Measurements from ENCODE around the gene P2RY2.
"Not testable (repeated sequence)": the region's sequence is repeated elsewhere in the genome, so short reads cannot be mapped to it uniquely, and the experiment has no call there.

The P2RY2 gene

DNA sequence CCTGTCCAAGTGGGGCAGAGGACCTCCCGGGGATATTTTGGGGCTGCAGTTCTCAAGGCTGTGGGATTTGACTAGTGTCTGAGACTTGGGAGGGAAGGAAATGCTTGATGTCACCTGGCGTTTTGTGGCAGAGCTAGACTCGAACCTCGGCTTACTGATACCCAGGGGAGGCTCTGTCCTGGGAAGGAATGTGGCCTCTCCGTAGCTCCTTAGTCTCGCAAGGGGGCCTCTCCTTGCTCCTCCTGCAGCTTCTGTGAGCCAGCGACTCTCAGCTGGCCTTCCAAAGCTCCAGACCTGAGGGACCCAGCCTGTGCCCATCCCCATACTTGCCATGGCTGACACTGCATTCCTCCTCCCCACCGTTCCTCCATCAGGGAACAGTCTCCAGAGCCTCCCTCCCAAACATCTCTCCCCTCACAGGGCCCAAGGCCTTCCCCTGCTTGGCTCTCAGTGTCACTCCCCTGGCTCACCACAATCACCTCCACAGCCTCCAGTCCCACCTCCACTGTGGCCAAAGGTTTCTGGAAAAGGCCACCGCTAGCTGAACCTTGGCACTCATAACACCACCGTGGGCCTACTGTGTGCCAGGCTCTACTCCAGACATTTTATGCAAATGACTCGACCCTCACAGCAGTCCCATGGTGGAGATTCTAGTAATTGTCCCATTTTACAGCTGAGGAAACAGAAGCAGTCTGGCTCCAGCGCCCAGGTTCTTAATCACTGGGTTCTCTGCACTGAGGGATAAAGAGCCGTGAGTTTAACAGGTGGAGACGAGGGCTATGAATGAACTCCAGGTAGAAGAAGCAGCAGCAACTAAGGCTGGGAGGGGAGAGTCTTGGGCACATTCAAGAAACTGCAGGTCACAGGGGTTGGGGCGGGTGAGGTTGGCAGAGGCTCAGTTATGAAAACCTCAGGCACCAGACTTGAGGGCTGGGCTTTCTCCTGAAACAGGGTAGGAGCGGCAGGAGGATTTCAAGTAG is 12.1 kb downstream of the P2RY2 start:
- no peak for DNase-seq

DNA sequence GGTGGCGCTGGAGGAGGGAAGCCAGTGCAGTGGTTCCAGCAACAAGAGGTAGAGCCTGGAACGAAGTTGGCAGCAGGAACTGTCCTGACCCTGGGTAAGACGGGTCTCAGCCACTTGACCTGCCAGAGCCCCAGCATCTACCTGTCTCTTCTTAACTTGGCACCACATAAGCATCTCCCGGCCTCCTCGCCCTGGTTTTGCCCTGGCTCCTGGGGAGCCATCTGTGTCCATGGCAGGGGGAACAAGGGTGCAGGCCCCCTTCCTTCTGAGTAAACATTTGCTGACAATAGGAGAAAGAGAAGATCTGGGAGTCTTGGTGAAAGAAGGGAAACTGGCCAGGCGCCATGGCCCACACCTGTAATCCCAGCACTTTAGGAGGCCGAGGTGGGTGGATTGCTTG is 12.8 kb downstream of the P2RY2 start:
- DNase-seq: no peak

DNA sequence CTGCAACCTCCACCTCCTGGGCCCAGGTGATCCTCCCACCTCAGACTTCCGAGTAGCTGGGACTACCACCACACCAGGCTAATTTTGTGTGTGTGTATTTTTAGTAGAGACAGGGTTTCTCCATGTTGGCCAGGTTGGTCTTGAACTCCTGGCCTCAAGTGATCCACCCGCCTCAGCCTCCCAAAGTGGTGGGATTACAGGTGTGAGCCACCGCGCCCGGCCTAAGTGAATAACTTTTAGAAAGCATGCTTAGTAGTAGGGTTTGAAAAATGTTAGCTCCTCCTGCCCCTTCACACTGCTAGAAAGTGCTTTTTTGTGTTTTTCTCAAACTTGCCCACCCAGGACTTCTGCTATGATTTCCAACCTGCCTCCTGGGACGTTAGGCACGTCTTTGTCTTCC is 14.4 kb downstream of the P2RY2 start:
- DNase-seq: not testable (repeated sequence)

DNA sequence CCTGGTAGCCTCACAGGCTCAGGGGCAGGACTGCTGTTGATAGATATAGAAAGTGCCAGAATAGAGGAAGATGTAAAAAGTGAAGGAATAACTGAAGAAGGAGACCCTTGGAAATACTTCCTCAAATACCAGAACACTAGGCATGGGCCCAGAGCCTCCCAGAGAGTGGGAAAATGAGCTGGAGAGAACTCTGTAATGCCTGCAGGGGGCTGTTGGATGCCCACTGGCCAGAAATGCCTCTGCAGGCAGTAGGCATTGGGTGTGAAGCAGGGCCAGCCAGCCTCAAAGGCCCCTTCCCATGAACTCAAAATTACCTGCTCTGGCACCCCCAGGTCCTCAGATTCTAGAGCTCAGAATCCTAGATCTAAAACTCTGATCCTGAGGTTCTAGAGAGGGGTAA is 15.1 kb downstream of the P2RY2 start:
- no peak for DNase-seq

DNA sequence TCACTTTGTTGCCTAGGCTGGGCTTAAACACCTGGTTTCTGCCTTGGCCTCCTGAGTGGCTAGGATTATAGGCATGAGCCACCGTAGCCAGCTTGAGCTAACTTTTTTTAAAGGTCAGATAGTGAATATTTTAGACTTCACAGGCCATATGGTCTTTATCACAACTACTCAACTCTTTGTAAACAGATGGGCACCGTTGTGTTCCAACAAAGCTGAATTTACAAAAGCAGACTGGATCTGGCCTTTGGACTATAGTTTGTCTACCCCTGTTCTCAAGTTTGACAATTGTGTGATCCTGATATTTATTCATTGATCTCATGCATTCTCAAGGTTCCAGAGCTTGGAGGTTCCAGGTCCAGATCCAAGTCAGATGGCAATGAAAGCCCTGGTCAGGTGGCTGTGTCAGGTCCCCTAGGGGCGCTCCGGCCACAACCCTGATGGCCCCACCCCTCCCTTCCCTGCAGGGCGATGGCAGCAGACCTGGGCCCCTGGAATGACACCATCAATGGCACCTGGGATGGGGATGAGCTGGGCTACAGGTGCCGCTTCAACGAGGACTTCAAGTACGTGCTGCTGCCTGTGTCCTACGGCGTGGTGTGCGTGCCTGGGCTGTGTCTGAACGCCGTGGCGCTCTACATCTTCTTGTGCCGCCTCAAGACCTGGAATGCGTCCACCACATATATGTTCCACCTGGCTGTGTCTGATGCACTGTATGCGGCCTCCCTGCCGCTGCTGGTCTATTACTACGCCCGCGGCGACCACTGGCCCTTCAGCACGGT is 15.8 kb downstream of the P2RY2 start:
- DNase-seq: no peak

DNA sequence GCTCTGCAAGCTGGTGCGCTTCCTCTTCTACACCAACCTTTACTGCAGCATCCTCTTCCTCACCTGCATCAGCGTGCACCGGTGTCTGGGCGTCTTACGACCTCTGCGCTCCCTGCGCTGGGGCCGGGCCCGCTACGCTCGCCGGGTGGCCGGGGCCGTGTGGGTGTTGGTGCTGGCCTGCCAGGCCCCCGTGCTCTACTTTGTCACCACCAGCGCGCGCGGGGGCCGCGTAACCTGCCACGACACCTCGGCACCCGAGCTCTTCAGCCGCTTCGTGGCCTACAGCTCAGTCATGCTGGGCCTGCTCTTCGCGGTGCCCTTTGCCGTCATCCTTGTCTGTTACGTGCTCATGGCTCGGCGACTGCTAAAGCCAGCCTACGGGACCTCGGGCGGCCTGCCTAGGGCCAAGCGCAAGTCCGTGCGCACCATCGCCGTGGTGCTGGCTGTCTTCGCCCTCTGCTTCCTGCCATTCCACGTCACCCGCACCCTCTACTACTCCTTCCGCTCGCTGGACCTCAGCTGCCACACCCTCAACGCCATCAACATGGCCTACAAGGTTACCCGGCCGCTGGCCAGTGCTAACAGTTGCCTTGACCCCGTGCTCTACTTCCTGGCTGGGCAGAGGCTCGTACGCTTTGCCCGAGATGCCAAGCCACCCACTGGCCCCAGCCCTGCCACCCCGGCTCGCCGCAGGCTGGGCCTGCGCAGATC is 16.5 kb downstream of the P2RY2 start:
- DNase-seq: no peak

DNA sequence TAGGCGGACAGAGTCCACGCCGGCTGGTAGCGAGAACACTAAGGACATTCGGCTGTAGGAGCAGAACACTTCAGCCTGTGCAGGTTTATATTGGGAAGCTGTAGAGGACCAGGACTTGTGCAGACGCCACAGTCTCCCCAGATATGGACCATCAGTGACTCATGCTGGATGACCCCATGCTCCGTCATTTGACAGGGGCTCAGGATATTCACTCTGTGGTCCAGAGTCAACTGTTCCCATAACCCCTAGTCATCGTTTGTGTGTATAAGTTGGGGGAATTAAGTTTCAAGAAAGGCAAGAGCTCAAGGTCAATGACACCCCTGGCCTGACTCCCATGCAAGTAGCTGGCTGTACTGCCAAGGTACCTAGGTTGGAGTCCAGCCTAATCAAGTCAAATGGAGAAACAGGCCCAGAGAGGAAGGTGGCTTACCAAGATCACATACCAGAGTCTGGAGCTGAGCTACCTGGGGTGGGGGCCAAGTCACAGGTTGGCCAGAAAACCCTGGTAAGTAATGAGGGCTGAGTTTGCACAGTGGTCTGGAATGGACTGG is 17.2 kb downstream of the P2RY2 start:
- DNase-seq: no peak

DNA sequence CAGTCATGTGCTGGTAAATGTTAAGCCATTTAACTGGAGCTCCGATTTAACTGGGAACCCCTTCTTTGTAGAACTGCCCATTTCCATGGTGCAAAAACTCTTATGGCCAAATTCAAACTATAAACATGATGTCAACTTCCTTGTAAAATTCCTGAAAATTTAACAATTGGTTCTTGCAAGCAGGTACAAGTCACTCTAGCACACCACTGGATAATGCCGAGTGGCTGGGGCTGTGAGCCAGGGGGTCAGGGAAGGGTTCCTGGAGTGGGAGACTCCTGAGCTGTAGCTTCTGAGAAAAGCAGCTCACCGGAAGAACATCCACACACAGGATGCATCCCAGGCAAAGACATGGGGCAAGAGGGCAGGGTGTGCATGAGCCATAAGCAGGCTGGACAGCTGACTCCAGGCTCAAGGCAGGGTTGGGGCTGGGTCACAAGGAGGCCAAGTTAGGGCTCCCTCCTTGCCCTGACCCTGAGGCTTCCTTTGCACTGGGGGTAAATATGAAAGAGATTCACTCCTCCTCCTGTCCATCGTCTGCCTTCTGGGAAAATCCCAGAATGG is 18.2 kb downstream of the P2RY2 start:
- no peak for DNase-seq

DNA sequence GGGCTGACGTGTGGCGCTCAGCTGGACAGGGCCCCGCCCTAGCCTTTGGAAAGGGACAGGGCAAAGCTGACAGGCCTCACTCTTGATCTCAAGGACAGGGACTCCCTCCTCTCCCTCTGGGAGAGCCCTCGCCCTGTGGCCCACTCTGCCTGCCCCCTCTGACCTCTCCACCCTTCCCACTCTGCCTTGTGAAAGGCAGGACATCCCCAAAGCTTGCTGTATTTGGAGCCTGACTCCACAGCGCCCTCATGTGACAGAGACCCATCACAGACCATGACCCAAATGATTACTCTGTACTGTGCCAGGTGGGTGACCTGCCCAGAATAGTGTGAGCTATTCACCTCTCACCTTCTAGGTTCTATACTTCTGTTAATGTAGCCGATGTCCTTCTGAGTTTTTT is 18.8 kb downstream of the P2RY2 start:
- DNase-seq: no peak

DNA sequence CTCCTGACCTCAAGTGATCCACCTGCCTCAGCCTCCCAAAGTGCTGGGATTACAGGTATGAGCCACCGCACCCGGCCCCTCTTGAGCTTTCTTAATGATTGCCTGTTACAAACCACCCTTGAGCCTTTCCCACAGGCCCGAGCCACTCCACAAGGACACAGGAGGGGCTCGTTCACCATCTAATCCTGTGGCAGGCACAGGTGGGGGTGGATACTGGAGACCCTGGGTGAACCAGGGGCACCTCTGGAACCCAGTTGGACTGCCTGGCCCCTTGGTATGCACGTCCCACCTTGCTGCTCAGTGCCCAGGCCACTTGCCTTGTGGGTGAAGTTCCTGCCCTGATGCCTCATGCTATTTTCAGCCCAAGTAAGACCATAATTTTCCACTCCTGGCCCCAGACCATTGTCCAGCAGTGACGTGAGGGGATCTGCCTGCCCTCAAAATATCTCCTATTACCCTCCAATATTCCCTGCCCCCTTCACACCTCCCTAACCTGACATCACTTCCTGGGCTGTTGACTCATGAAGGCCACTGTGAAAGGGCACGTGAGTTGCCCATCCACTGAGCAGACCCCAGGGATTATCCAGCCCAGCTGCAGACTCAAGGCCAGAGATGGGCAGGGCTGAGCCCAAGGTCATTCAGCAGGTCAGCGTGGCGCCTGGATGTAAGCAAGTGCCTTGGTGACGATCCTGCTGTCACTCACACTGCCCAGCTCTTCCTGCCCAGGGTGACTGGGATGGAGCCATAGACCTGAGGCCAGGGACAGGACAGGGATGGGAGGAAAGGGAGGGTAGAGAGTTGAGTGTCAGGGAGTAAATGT is 19.6 kb downstream of the P2RY2 start:
- no peak for DNase-seq

DNA sequence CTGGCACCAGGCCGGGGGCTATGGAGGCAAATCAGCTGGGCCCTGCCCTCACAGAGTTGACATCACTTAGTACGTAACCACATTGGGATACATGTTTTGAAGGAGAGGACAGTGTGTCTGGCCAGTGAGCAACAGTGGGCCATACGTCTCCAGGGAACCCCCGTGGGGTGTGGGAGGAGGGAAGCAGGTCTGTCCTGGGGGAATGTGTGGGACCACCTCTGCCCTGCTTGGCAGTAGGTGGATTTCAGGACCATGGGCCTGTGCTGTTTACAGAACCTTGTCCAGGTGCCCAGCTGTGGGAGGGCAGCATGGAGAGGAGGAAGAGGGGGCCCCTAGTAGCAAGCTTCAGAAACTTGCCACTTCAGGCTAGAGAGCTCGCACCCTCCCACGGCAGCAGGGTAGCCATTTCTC is 21.0 kb downstream of the P2RY2 start:
- no peak for DNase-seq

DNA sequence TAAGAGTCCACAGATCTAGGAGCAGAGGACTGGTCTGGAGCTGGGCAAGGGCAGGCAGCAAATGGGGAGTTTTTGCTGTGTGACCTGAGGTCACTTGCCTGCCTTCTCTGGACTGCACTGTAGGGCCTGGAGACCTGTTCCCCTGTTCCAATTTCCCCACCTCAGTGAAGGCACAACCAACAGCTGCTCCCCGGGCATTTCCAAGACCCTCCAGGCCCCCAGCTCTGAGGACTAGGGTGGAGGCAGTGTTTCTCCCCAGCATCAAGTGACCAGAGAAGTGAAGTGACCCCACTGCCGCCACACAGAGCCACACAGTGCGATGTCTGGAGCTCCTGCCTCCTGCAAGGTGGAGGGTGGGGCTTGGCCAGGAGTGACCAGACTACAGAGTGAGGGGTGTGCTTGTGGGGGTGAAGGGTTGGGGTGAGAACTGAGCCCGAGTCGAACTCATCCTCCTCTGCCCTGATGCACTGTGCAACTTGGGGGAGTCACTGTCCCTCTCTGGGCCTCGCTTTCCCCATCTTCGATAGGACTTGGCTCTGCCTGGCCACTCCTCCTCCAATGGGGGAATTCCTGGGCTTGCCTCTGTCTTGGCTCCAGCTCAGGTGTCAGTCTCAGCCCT is 21.6 kb downstream of the P2RY2 start:
- DNase-seq: no peak

DNA sequence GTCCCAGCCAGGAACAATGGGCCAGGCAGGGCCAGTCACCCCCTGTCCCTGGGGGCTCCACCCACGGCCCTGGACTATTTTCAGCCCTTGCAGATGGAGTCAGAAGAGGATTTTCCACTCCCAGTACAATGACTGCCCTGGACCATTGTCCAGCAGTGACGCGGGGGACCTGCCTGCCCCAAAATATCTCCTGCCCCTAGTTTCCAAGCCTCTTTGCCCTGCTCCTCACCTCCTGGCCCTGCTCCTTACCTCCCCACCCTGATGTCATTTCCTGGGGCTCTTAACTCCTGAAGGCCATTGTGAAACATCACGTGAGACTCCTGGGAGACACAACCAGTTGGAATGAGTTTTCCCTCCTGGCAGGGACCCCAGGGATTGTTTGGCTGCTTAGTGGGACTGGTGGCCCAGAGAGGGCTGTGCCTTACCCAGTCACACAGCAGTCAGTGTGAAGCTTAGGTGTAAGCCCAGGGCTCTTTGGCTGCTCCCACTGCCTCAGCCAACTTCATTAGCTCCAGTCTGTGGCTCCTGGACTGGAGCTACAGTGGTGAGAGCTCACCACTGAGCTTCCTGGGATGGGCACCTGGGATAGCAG is 22.2 kb downstream of the P2RY2 start:
- DNase-seq: no peak

DNA sequence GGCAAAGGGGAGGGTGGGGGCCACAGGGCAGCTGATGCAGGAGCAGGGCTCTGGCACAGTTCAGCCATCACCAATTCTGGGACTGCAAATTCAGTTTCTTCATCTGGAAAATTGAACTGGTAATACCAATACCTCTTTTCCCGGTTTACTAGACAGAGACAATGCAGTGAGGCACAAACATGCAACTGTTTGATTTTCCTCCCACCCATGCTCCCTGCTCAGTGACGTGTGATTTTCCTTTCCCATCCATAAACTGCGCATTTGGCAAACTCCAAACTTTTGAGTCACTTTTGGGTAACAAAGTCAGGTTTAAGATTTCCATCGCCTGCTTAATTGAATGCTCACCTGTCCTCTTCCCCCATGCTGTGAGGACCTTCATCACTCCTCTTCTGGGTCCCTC is 23.2 kb downstream of the P2RY2 start:
- no peak for DNase-seq

DNA sequence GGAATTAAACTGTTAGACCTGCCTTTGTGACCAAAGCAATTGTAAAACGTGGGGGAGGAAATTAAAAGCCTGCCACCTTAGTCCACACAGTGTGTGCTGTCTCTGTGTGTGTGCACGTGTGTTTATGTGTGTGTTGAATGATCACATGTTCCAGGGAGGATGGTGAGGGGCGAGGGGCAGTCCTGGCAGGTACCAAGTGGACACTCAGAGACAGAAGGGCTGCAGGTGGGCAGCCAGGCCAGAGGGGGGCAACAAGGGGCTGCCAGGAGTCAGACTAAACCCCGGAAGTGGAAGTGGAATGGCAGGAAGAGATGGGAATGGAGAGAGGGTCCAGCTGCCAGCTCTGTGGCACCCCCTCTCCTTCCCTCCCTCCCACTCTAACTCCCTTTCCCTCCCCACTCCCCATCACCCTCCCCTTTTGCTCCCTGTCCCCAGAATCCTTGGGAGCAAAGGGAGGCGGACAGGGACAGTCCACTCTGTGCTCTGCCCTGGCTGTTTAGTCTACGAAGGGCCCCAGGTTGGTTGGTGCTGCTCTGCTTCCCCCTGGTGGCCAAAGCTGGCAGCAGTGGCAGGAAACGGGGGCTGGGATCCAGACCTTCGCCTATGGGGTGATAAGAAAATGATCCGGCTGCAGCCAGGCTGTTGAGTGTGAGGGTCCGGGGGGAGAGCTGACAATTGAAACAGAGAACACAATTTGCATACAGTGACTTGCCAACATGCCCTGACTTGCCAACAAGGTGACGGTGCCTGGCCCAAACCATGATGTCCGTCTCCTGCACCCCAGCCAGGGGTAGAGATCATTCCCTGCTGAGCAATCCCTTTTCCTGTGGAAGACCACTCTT is 24.4 kb downstream of the P2RY2 start:
- no peak for DNase-seq

DNA sequence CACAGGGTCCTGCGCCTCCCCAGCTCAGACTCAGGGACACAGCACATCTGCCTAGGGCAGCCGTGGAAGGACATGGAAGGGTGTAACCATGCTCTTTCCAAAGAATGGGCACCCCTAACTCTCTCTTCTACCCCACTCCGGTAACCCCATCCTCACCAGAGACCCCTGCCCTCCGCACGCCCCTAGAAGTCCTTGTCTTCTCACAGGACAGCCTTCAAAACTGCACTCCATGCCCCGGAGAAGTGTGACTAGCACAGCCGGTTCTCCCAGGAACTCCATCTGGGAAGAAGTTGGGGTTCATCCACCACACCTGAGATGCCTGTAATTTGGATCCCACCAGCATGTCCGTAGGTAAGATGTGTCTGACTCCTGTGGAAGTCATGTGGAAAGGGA is 25.0 kb downstream of the P2RY2 start:
- no peak for DNase-seq

DNA sequence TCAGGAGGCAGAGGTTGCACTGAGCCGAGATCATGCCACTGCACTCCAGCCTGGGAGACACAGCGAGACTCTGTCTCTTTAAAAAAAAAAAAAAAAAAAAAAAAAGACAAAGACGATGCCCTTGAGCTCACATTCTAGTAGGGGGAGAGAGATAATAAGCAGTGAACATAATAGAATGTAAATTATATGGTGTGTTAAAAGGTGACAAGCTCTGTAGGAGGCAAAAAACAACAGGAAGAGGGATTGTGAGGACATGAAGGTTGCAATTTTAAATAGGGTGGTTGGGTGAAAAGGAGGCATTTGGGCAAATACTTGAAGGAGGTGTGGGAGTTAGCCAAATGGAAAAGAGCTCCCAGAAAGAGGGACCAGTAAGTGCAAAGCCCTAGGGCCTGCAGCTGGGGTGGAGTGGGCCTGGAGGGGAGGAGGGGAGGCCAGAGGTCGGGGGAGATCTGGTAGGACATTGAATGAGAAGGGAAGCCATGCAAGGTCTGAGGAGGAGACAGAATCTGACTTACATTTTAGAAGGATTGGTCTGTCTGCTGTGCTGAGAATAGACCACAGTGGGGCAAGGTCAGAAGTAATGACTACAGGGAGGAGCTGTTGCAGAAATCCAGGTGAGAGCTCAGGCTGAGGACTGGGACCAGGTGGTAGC is 26.6 kb downstream of the P2RY2 start:
- no peak for DNase-seq

DNA sequence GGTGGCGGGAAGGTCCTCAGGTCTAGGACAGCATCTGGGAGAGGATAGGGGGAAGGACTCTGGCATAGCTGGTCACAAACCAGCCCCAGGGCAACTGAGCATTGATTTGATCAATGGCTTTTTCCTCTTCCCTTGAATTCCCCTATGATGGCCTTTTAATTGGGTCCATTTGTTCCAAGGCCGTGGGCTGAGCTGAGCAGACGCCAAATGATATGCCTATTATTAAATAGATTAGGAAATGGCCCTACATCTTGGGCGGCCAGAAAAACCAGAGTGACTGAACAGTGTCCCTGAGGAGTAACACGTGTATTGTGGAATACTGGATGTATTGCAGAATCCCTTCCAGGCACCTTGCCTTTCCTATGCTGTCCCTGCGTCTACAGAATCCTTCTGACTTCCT is 27.4 kb downstream of the P2RY2 start:
- DNase-seq: no peak

DNA sequence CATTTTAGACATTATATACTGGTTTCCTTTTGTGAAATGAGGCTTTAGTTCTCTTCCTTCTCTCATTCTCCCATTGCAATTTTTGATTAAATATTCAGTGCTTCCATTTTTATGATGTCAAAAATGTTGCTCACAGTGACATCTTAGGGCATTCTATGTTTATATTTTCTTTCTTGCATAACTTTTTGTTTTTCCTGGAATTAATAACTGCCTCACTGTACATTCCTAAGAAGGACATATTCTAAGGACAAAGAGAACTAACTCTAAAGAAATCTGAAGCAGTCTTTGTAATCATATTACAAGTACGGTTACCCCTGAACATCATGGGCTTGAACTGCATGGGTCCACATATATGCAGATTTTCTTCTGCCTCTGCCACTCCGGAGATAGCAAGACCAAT is 28.2 kb downstream of the P2RY2 start:
- no peak for DNase-seq

Data from DMS 273 treated with DMSO at 0.1 percent for 48 hours (cell line).